ENCODE measurements around the gene MDC1.
"Not testable (repeated sequence)": the region's sequence is repeated elsewhere in the genome, so short reads cannot be mapped to it uniquely, and the experiment has no call there.

The MDC1 gene

GRCh38 chr6:30683183-30683979 is 33.7 kb downstream of the MDC1 start:
- DNase-seq (ENCODE audit: low read depth in 3 of 3, low spot score in 1 of 3), result no peak

GRCh38 chr6:30682143-30683117 is 34.7 kb downstream of the MDC1 start:
- DNase-seq (ENCODE audit: low read depth in 3 of 3, low spot score in 1 of 3), result peak; percentile 68 to 69 (median 68)

GRCh38 chr6:30681766-30682142 is 35.3 kb downstream of the MDC1 start:
- DNase-seq (ENCODE audit: low read depth in 3 of 3, low spot score in 1 of 3), result no peak

DNA sequence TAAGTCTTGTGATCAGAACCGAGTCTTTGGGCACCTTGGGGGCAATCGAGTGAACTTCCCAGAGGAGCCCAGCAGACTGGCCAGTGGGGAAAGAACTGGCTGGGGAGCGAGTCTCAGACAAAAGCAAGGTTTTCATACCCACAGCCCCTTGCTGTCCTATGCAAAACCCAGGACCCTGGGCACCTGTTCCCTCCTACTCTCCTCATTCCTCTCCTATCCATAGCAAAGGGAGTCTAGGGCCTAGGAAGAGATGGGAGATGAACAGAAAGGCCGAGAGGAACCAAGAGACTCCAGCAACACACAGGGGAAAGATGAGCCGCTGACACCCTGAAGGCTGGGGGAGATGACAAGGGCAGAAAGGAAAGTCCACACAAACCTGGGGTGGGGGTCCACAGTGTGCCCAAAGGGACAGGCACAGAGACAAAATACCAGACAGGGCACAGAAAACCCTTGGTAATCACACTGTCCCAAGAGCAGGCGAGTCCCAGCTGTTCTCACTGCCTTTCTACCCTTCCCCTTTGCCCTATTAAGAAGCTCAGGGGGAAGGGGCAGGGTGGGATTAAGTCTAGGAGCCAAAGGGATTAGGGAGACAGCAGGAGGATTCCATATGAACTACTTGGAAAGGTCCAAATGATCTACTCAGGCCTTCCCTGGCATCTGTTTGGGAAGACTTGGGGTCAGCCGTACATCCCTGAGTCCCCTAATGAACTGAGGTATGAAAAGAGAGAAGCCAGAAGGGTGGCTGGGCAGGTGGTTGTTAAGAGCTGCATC is 37.1 kb downstream of the MDC1 start:
- DNase-seq (ENCODE audit: low read depth in 3 of 3, low spot score in 1 of 3), result no peak

DNA sequence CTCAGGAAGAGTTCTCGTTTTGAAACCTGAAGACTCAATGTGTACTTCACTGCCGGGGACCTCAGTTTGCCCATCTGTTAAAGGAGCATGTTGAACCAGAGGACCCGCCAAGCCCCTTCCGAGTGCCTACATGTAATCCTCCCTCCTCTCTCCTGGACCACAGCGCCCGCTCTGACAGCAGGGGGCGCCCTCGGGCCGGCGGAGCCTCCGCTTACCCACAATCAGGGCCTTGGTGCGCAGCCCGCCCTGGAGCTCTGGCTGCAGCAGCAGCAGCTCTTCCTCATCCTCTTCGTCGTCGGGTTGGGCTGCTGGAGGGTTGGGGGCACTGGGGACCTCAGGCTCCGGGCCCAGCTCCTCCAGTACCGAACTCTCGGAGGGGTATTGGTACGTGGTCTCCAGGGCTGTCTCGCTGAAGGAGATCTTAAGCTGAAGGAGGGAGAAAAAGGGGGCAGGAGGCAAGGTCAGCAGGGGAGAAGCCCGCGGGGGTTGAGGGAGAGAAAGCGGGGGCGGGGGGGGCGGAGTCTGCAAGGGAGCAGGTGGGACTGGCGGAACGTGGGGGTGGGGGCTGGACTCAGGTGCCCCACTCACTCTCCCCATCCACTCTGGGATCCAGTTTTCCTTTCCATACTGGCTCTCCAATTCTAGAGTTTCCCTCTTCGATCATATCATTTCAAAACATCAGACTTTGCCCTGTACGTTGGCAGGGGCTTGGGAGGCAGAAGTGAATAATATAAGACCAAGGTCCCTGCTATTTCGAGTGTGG is 37.9 kb downstream of the MDC1 start:
- DNase-seq (ENCODE audit: low read depth in 3 of 3, low spot score in 1 of 3), result peak; percentile 74 to 94 (median 86)

DNA sequence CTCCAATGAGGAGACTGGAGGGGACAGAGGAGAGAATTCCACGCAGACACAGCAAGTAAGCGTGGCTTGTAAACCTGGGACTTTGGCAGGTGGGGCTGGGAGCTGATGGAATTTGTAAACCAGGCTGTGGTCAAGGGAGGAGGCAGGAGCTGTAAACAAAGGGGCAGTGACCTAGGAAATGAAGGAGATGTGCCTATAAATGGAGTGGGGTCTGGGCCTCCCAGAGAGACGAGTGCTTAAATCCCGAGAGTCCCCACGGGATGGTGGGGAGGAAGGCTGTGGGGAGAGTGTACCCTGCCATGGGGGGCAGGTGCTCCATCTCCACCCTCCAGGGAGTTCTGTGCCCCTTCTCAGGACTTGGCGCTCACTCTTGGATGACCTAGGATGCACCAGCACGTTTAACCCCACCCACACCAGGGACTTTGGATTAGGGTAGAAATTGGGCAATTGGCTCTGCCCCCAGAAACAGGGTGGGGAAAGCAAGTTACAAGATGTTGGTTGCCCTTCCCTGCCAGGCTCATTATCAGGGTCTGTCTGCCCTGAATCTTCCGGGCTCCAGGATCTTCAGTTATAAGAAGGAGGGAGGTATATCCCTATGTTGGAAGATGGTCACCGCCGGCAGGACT is 40.3 kb downstream of the MDC1 start:
- no peak for DNase-seq (ENCODE audit: low read depth in 3 of 3, low spot score in 1 of 3)

DNA sequence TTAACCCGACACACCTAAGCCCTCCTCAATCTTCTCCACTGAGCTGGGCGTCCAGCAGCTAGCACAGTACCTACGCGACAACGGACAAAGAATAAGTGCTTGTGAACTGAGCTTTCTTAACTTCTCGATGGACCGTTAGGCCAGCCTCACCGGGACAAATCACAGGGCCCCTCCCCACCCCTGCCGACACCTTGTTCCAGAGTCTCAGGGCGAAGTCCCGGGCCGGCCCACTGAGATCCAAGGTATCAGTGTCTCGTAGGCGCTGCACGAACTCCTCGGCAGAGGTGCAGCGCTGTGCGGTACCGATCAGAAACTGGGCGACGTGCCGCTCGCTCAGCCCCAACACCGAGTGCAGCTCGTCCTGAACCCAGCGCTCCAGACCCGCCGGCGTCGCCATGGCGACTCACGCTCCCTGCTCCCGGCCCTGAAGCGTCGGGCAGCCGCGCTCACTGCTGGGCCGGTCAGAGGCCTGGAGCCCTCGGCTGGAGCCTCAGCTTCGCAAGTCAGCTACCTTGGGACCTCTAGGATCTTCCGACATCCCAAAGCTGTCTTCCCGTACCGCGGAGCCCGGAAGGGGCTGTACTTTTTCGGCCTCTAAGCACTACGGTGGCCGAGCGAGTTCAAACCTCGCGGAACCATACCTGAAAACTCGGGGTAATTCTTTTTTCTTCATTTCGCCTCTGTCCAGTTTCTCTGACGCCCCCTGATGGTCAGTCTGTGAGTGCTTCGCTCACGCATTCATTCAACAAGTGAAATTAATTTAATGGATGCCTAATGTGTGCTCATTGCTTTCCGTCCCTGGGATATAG is 44.4 kb downstream of the MDC1 start, which contains the start of gene DHX16:
TSS of gene DHX16 (minus strand) at position 562 of the 809 bp plus-strand sequence. CDS start at position 397, 165 bp downstream.
- peak; percentile 76 to 83 (median 76) for DNase-seq (ENCODE audit: low read depth in 3 of 3, low spot score in 1 of 3)

GRCh38 chr6:30670760-30671527 is 46.1 kb downstream of the MDC1 start:
- no peak for DNase-seq (ENCODE audit: low read depth in 3 of 3, low spot score in 1 of 3)

- not testable (repeated sequence) for DNase-seq (ENCODE audit: low read depth in 3 of 3, low spot score in 1 of 3)
Observed at GRCh38 chr6:30666300-30666699, 50.8 kb downstream of the MDC1 start.

DNA sequence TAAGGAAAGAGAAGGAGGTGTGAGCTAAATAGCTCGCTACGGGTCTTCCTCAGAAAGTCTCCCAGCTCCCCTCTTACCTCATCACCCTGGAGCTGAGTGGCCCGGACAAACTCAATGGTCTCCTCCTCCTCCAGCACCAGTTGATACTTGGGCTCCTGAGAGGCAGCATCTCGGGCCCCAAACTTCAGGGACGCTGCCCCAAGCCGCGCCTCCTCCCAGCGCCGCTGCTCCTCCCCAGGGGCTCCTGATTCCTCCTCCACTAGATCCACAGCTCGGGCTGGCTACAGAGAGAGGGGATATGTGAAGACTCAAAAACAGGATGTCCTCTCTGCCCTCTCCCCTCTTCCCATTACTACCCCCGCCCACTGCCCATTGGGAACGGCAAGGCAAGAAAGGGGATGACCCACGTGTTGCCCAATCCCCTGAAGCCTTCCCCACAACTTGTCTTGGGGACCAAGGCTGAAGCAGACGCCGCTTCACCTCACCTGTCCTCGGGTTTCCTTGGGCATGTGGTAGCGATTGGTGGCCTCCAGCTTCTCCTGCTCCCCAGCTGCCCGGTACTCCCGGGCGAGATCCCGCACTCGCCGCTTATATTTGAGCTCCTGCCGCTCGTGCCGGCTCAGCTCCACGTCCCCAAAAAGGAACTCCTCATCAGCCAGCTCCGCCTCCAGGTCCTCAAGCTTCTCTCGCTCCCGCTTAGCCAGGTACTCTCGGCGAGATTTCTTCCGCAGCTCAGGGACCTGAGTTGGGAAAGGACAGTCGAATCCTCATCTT is 51.9 kb downstream of the MDC1 start:
- DNase-seq (ENCODE audit: low read depth in 3 of 3, low spot score in 1 of 3), result no peak

GRCh38 chr6:30657922-30658321 is 59.2 kb downstream of the MDC1 start:
- DNase-seq (ENCODE audit: low read depth in 3 of 3, low spot score in 1 of 3), result not testable (repeated sequence)

DNA sequence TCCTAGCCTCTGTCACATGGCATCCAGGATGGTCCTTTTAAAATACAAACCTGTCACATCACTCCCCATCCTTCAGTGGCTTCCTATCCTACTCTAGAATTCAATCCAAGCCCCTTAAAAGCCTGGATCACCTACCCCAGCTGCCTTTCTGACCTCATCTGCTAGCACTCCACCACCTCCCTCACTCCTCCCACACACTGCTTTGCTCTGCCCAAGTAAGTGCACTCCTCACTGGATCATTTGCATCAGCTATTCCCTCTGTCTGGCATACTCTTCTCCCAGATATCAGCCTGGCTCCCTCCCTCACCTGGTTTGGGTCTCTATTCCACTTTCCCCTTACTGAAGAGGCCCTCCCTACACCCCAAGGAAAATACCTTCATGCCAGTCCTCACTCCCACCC is 59.6 kb downstream of the MDC1 start:
- no peak for DNase-seq (ENCODE audit: low read depth in 3 of 3, low spot score in 1 of 3)

GRCh38 chr6:30656513-30656912 is 60.6 kb downstream of the MDC1 start:
- DNase-seq (ENCODE audit: low read depth in 3 of 3, low spot score in 1 of 3), result no peak

- no peak for DNase-seq (ENCODE audit: low read depth in 3 of 3, low spot score in 1 of 3)
Observed at GRCh38 chr6:30655743-30656094, 61.4 kb downstream of the MDC1 start.

DNA sequence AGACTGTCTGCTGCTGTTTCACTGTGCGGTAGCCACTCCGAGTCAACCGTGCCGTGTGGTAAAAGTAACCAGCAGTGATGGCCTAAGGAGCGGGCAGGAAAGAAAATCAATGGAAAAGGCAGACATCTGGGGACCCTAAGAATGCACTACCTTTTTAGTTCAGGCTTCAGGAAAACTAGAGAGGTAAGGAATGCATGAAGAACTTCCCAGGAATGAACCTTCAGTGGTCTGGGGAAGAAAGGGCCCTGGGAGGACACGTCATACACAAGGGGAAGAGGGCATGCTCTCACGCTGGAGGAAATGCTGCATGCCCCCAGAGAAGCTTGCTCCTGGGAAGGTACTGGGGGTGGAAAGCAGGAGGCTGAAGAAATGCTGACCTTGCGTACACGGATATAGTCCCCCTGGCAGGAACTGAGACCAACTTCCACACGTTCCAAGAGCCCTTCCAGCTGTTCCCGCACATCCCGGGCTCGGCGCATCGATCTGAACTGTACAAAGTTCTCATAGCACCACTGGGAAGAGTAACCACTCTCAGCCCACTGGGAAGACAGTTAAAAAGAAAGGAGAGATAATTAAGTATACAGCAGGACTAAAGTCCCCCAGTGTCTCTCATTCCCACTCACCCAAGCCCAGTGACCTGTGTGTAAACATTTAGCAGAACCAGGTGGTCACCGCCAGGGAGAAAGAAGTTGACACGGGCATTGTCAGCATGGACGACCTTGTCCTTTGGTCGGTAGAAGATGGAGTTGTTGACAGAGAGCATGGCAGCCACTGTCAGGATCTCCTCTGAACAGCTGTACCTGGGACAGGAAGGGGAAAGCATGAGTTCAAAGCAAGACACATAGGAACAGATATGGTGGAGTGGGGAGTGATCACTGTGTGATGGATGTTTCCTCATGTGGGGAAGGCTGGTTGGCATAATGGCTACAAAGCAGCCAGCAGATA is 62.0 kb downstream of the MDC1 start:
- no peak for DNase-seq (ENCODE audit: low read depth in 3 of 3, low spot score in 1 of 3)

- DNase-seq (ENCODE audit: low read depth in 3 of 3, low spot score in 1 of 3), result no peak
Observed at GRCh38 chr6:30651143-30651542, 65.9 kb downstream of the MDC1 start.

All from stimulated activated CD4-positive, alpha-beta T cell treated with anti-CD3 and anti-CD28 coated beads, TNF-alpha, amount 100 ng/mL, for 1 hour (primary cell).